Measurements from ENCODE around the gene MRPS6.

Gene MRPS6

GRCh38 chr21:34135330-34135729 lies 62.0 kb downstream of the MRPS6 start:
- DNase-seq: no peak

GRCh38 chr21:34141373-34141772 lies 68.0 kb downstream of the MRPS6 start:
- no peak for DNase-seq

GRCh38 chr21:34143685-34144182 lies 70.4 kb downstream of the MRPS6 start:
- DNase-seq: no peak

- DNase-seq: no peak
Observed at GRCh38 chr21:34144224-34144623, 70.8 kb downstream of the MRPS6 start.

GRCh38 chr21:34147792-34148418 lies 74.5 kb downstream of the MRPS6 start:
- DNase-seq: no peak

- DNase-seq: no peak
Observed at GRCh38 chr21:34148419-34148804, 75.0 kb downstream of the MRPS6 start.

- no peak for DNase-seq
Observed at GRCh38 chr21:34148826-34149558, 75.6 kb downstream of the MRPS6 start.

GRCh38 chr21:34152500-34152899 lies 79.1 kb downstream of the MRPS6 start:
- no peak for DNase-seq

GRCh38 chr21:34154878-34155277 lies 81.5 kb downstream of the MRPS6 start:
- DNase-seq: no peak

GRCh38 chr21:34156957-34157356 lies 83.6 kb downstream of the MRPS6 start:
- no peak for DNase-seq

- DNase-seq: no peak
Observed at GRCh38 chr21:34157521-34157920, 84.1 kb downstream of the MRPS6 start.

- DNase-seq: no peak
Observed at GRCh38 chr21:34158866-34159835, 85.8 kb downstream of the MRPS6 start.

GRCh38 chr21:34166468-34166867 lies 93.1 kb downstream of the MRPS6 start:
- DNase-seq: no peak

- no peak for DNase-seq
Observed at GRCh38 chr21:34170886-34171285, 97.5 kb downstream of the MRPS6 start.

- DNase-seq: no peak
Observed at GRCh38 chr21:34174470-34174869, 101.1 kb downstream of the MRPS6 start.

- DNase-seq: no peak
Observed at GRCh38 chr21:34176448-34176847, 103.1 kb downstream of the MRPS6 start.

- DNase-seq: no peak
Observed at GRCh38 chr21:34177919-34178567, 104.7 kb downstream of the MRPS6 start.

- DNase-seq: no peak
Observed at GRCh38 chr21:34179204-34179935, 106.0 kb downstream of the MRPS6 start.

- no peak for DNase-seq
Observed at GRCh38 chr21:34180407-34180806, 107.0 kb downstream of the MRPS6 start.

- DNase-seq: no peak
Observed at GRCh38 chr21:34180826-34181359, 107.5 kb downstream of the MRPS6 start.

- no peak for DNase-seq
Observed at GRCh38 chr21:34181431-34182039, 108.2 kb downstream of the MRPS6 start.
